HG03025 (cell line): Measurements from ENCODE around the gene KLHL5.

Experiments
- ATAC-seq: cut with Tn5 transposase; IDR thresholded peaks from one replicate; pipeline ENCODE4 v1.9.1; 2021; ENCODE audit warnings: mild to moderate bottlenecking, moderate library complexity; ENCODE audit not compliant: unreplicated experiment, low FRiP score

KLHL5 gene

DNA sequence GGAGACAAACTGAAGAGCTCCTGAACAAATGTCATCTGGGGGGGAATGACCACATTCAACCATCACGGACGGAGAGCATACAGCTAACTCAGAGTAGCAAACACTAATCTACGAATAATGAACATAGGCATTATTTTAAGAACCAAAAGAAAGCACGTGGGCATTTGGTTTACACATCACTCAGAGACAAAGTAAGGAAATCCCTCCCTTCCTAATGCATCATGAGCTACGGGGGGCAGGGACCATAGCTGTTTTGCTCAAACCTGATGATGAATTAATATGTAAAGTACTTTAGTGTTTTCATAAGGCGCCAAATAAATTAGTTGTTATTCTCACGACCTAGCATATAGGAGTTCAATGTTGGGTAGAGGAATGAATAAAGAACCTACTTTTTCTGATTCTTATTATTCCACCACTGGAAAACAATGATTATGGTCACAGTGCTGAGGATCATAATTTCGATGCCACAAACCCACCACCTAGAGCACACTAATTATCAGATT lies 18.1 kb upstream of the KLHL5 start:
- ATAC-seq, result no peak

DNA sequence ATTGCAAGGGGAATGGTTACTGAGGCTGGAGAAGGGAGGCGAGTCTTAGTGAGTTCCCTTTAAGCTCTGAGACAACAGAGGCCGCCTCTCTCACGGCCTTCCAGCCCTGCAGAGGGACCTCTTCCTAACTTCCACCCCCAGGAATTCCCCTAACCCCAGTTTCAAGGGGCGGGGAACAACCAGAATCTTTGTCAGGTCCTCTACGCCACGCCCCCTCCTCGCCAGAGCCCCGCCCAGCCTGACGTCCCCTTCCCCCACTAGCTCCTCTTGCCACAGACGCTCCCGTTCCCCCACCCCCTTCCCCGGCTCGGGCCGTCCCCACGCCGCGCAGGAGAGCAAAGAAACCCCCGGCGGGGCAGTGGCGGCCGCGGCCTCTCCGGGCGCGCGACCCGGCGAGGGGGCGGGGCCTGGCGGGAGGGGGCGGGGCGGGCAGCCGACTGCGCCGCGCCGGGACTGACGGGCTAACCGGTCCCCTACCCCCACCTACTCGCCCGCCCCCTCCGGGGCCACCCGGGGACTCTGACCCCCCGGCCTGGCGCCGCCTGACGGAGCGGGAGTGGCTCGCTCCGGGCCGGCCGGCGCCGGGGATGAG lies 17.6 kb upstream of the KLHL5 start:
- ATAC-seq, result peak; percentile 64

GRCh38 chr4:39044956-39045826 lies 16.8 kb upstream of the KLHL5 start:
- peak; percentile 38 for ATAC-seq

GRCh38 chr4:39045827-39046221 lies 16.2 kb upstream of the KLHL5 start:
- no peak for ATAC-seq

- no peak for ATAC-seq
These were observed 15.8 kb upstream of the KLHL5 start for GRCh38 chr4:39046249-39046648.

DNA sequence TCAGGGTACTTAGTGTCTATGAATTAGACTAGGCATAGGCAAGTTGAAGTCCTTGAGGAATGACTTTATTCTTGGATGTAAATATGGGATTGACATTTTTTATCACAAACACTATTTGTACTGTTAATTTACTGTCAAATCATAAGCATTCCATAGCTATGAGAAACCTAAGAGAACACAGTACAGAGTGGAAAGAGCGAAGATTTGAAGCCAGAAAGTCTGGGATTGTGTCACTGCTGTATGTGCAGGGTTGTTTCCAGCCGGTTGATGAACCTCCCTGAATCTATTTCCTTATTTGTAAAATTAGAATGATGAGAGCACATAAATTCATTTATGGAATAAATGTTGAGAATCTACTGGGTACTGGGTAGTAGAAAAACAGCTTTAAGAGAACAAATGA lies 14.4 kb upstream of the KLHL5 start:
- no peak for ATAC-seq

DNA sequence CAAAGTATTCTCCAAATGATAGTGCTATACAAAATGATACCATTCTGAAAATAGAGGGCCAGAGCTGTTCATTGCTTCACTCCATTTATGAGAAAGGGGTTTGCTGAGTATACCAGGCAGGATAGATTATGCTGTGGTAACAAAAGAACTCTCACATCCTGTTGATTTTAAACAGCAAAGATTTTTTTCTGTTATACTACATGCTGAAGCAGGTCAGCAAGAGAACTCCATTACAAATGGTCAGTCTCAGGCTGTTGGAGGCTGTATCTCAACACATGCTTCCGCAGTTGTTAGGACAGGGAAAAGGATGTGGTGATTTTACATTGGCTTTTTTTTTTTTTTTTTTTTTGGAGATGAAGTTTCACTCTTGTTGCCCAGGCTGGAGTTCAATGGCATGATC lies 13.7 kb upstream of the KLHL5 start:
- no peak for ATAC-seq

- no peak for ATAC-seq
These were observed 11.4 kb upstream of the KLHL5 start for GRCh38 chr4:39050590-39050989.

- no peak for ATAC-seq
These were observed 10.5 kb upstream of the KLHL5 start for GRCh38 chr4:39051492-39051891.

- no peak for ATAC-seq
These were observed 8.0 kb upstream of the KLHL5 start for GRCh38 chr4:39053983-39054382.

GRCh38 chr4:39054497-39054896 lies 7.5 kb upstream of the KLHL5 start:
- no peak for ATAC-seq

DNA sequence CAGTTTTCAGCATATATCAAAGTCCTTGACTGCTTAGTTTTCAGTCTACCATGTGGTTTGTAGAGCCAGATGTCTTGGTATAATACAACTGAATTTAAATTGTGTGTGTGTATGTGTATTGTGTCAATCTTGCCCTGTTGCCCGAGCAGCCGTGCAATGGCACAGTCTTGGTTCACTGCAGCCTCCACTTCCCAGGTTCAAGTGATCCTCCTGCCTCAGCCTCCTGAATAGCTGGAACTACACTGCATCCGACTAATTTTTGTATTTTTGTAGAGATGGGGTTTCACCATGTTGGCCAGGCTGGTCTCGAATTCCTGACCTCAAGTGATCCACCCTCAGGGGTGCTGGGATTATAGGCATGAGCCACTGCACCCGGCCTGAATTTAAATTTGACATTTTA lies 6.0 kb upstream of the KLHL5 start:
- ATAC-seq, result no peak

GRCh38 chr4:39061457-39061856 lies 575 bp upstream of the KLHL5 start:
- no peak for ATAC-seq

DNA sequence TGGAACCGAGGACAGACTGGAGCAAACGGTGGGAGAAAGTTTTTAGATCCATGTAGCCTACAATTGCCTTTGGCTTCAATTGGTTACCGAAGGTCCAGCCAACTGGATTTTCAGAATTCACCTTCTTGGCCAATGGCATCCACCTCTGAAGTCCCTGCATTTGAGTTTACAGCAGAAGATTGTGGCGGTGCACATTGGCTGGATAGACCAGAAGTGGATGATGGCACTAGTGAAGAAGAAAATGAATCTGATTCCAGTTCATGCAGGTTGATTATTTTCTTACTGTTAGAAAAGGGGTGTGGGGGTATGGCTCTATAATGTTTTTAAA lies 702 bp downstream of the KLHL5 start:
- no peak for ATAC-seq

DNA sequence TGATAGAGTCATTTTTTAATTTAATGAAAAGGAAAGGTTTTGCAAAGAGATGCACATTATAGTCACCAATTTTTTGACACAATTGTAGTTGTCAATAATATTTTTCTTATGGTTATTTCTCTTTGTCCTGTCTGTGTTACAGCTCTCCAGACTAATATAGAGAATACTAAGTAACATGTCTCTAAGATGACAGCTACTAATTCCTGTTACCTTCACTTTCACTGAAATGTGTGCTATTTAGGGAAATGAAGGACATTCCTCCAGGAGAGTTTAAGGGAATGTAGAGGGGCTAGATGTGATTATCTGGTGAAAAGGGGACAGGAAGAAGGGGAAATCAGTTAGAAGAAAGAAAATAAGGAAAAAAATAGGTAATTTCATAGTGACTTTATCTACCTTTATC lies 1.4 kb downstream of the KLHL5 start:
- ATAC-seq, result no peak

GRCh38 chr4:39066371-39066770 lies 4.3 kb downstream of the KLHL5 start:
- ATAC-seq, result no peak

- ATAC-seq, result no peak
These were observed 5.0 kb downstream of the KLHL5 start for GRCh38 chr4:39067031-39067430.

- ATAC-seq, result no peak
These were observed 5.4 kb downstream of the KLHL5 start for GRCh38 chr4:39067451-39067850.

- ATAC-seq, result no peak
These were observed 6.9 kb downstream of the KLHL5 start for GRCh38 chr4:39068907-39069306.

GRCh38 chr4:39078829-39079228 lies 16.8 kb downstream of the KLHL5 start:
- ATAC-seq, result no peak

GRCh38 chr4:39083164-39083563 lies 21.1 kb downstream of the KLHL5 start:
- no peak for ATAC-seq

GRCh38 chr4:39085891-39086290 lies 23.9 kb downstream of the KLHL5 start:
- ATAC-seq, result no peak
